ENCODE results near the gene ZNF583.

Gene ZNF583

GRCh38 chr19:56474308-56474707 lies 70.2 kb downstream of the ZNF583 start:
- no peak for DNase-seq (ENCODE audit: low read depth in 2 of 2)

GRCh38 chr19:56476093-56476492 lies 72.0 kb downstream of the ZNF583 start:
- no peak for DNase-seq (ENCODE audit: low read depth in 2 of 2)
